Measurements from ENCODE around the gene CKAP2. TPM values are rescaled to one million over a fixed set of nuclear protein-coding genes. Genes with fewer than 3 reads are reported as not detected.

Gene CKAP2
- total and polyA plus RNA-seq, 2 of the 8 experiments (the other 6 are each of a cell fraction or from before 2014, with no cell fraction given): 8.3 to 70.7 TPM

DNA sequence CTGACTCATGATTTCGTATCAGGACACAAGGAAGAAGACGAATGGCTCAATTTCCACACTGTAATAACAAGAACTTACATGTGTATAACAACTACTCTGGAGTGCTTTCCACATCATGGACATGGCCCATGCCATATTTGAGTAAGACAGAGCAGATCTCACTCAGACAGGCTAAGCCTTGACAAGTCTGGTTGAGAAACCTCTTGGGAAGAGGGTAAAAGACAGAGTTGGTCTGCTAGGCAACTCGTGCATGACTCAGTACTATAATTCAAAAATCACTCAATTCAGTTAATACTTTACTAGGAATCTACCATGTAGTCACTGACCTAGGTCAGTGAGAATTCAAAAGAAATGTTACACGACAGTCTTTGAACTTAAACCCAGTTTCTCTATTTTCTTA, 43.6 kb upstream of the CKAP2 start:
- Histone ChIP-seq H3K79me1 (ENCODE audit: low read depth, low read length) (no peaks in the 10 kb centered on the region), H3K36me3 (ENCODE audit: control insufficient read depth in 2 of 4, insufficient read depth in 4 of 4, low read length in 3 of 4) (peaks cover 0 to 9% (median 2%) of the 10 kb centered on the region in 4 experiments; a peak in 4 of 8 replicates), H2BK5ac (ENCODE audit: low read depth, low read length) (no peak overlapping the region), H4K91ac (replicated peaks; ENCODE audit: insufficient read length, low read length) (no peak overlapping the region), H3K23me2 (ENCODE audit: low read depth, low read length) (no peaks in the 10 kb centered on the region; the same call in 1 of the 2 replicates), H3K9ac (replicated peaks in 1 of 4; ENCODE audit: extremely low read depth in 1 of 4, low read depth in 3 of 4, low read length in 3 of 4) (no peak overlapping the region), H3K27me3 (replicated peaks in 1 of 4; ENCODE audit: control insufficient read depth in 3 of 4, extremely low read depth in 1 of 4, insufficient read depth in 3 of 4, low read length in 3 of 4) (peaks cover 0 to 4% (median 0%) of the 10 kb centered on the region in 4 experiments; a peak in 1 of 7 replicates), H3K4me1 (replicated peaks in 1 of 4; ENCODE audit: control insufficient read depth in 3 of 4, insufficient read depth in 4 of 4, low read length in 3 of 4) (no peaks in the 10 kb centered on the region), H3K4me2 (ENCODE audit: insufficient read depth in 1 of 2, low read depth in 2 of 2, low read length in 2 of 2) (no peak overlapping the region), H3K56ac (replicated peaks; ENCODE audit: insufficient read length, low read depth, low read length) (no peak overlapping the region), H3K4ac (replicated peaks; ENCODE audit: insufficient read length, low read depth, low read length) (no peak overlapping the region), H2BK120ac (replicated peaks; ENCODE audit: low read depth, low read length) (no peak overlapping the region), H2BK15ac (ENCODE audit: low read length) (no peak overlapping the region), H3K4me3 (ENCODE audit: extremely low read depth in 1 of 4, insufficient read depth in 2 of 4, low read depth in 3 of 4, low read length in 4 of 4) (no peak overlapping the region), H2AFZ (ENCODE audit: low read length) (no peak overlapping the region), H3K23ac (ENCODE audit: insufficient read length) (no peak overlapping the region), H3K79me2 (ENCODE audit: control insufficient read depth in 1 of 2, insufficient read depth in 2 of 2, low read length in 2 of 2) (no peaks in the 10 kb centered on the region), H4K5ac (ENCODE audit: insufficient read length, low read depth, low read length) (no peak overlapping the region), H2BK20ac (ENCODE audit: low read length) (no peak overlapping the region), H4K20me1 (replicated peaks in 1 of 2; ENCODE audit: control insufficient read depth in 1 of 2, insufficient read depth in 2 of 2, low read length in 2 of 2) (no peaks in the 10 kb centered on the region), H4K8ac (ENCODE audit: extremely low read depth, insufficient read depth, low read length) (no peak overlapping the region), H2BK12ac (ENCODE audit: low read depth, low read length) (no peak overlapping the region), H3K27ac (ENCODE audit: low read depth, low read length) (no peak overlapping the region), H3K18ac (ENCODE audit: extremely low read depth, low read length) (no peak overlapping the region), H3K14ac (ENCODE audit: insufficient read length) (no peak overlapping the region), H3K9me3 (ENCODE audit: insufficient read depth in 2 of 2, low read depth in 1 of 2, low read length in 1 of 2) (no peaks in the 10 kb centered on the region), H2AK5ac (ENCODE audit: low read depth, low read length) (no peak overlapping the region)
- WGBS, 2 experiments (ENCODE audit: extremely low coverage in 1 of 2, insufficient coverage in 1 of 2, insufficient read length in 1 of 2, insufficient replicate concordance in 2 of 2, low coverage in 1 of 2, low lambda C conversion rate in 2 of 2, missing lambda C conversion rate in 1 of 2): 87% methylated on average over 4 of the region's 4 CpGs; no CpG with 5 or more reads in 1 of the 2 experiments
- POLR2A ChIA-PET (ENCODE audit: partially characterized antibody): interaction anchor here (0.7 kb wide), 1 partner anchor 897 kb away, joined by 4 read pairs; no protein-coding TSS in a partner anchor
- FAIRE-seq: no peak
- TF ChIP-seq SP1 (IDR thresholded peaks at IDR 0.05; ENCODE audit: low read depth, low read length): no peak
- TF ChIP-seq RXRA (IDR thresholded peaks at IDR 0.05; ENCODE audit: insufficient read depth, low read depth, low read length): no peak
- no peak for TF ChIP-seq BRCA1 (IDR thresholded peaks at IDR 0.05; ENCODE audit: low read depth, low read length)
- no peak for TF ChIP-seq RBBP5 (IDR thresholded peaks at IDR 0.05; ENCODE audit: borderline replicate concordance, low read depth, low read length)
- no peak for TF ChIP-seq TAF1 (IDR thresholded peaks at IDR 0.05; ENCODE audit: low read depth, low read length)
- TF ChIP-seq YY1 (IDR thresholded peaks at IDR 0.05; ENCODE audit: low read depth, low read length): no peak
- no peak for TF ChIP-seq PHF8 (conservative IDR thresholded peaks at IDR 0.05; ENCODE audit: low read depth, low read length)
- TF ChIP-seq TAF7 (optimal IDR thresholded peaks at IDR 0.05; ENCODE audit: borderline replicate concordance, low read depth, low read length): no peak
- no peak for TF ChIP-seq GTF2F1 (IDR thresholded peaks at IDR 0.05; ENCODE audit: borderline replicate concordance, low read depth, low read length)
- no peak for TF ChIP-seq CREB1 (IDR thresholded peaks at IDR 0.05)
- no peak for TF ChIP-seq GABPA (IDR thresholded peaks at IDR 0.05; ENCODE audit: borderline replicate concordance, insufficient read depth, low read length)
- TF ChIP-seq ASH2L (IDR thresholded peaks at IDR 0.05; ENCODE audit: low read length): no peak
- no peak for TF ChIP-seq HDAC2 (IDR thresholded peaks at IDR 0.05; ENCODE audit: borderline replicate concordance in 1 of 2, low read depth in 2 of 2, low read length in 2 of 2)
- no peak for TF ChIP-seq NANOG (IDR thresholded peaks at IDR 0.05; ENCODE audit: insufficient read depth, low read depth, low read length, poor library complexity, severe bottlenecking)
- CTCF ChIA-PET (ENCODE audit: partially characterized antibody): interaction anchor here (0.5 to 1.1 kb wide), 2 partner anchors 34 to 39 kb away, joined by 3 to 4 read pairs; no protein-coding TSS in a partner anchor
- no peak for DNase-seq (ENCODE audit: low read depth in 1 of 2, low spot score in 2 of 2)

All from H1 (cell line).